Kidney epithelial cell (primary cell): ENCODE measurements around the gene DERL2. TPM values are rescaled to one million over a fixed set of nuclear protein-coding genes. Genes with fewer than 3 reads are reported as not detected.
"Not testable (repeated sequence)": the region's sequence is repeated elsewhere in the genome, so short reads cannot be mapped to it uniquely, and the experiment has no call there.

Experiments
- DNase-seq: peaks from one replicate; pipeline ENCODE4 v3.0.0-alpha.2; 2010; ENCODE audit warnings: low read depth
- H3K27me3 ChIP-seq: 2 replicates; pipeline ENCODE4 v1.6.0; 2011; ENCODE audit warnings: low read length; ENCODE audit not compliant: control insufficient read depth, insufficient read depth
- H3K36me3 ChIP-seq: 2 replicates; pipeline ENCODE4 v1.5.1; 2011; ENCODE audit warnings: low read length; ENCODE audit not compliant: control insufficient read depth, insufficient read depth
- H3K4me3 ChIP-seq: 2 replicates; pipeline ENCODE4 v1.5.1; 2011; ENCODE audit warnings: low read depth, mild to moderate bottlenecking, control low read depth, low read length
- total RNA-seq: library from RNA; depleted of rRNA; stranded (reverse); fragments of >200 nt; gene quantifications from 2 replicates; pipeline ENCODE4 v1.2.3, GENCODE V29; 2015
- TF ChIP-seq, protein P1 (sequence below): IDR thresholded peaks from 2 replicates; pipeline ENCODE4 v1.5.1; 2011; ENCODE audit warnings: mild to moderate bottlenecking, moderate library complexity, low read length, control low read depth, inconsistent platforms; ENCODE audit not compliant: insufficient read depth, poor library complexity, severe bottlenecking

Gene DERL2
- total RNA-seq, 1 donor from 2014 or later, result 45.9 TPM

DNA sequence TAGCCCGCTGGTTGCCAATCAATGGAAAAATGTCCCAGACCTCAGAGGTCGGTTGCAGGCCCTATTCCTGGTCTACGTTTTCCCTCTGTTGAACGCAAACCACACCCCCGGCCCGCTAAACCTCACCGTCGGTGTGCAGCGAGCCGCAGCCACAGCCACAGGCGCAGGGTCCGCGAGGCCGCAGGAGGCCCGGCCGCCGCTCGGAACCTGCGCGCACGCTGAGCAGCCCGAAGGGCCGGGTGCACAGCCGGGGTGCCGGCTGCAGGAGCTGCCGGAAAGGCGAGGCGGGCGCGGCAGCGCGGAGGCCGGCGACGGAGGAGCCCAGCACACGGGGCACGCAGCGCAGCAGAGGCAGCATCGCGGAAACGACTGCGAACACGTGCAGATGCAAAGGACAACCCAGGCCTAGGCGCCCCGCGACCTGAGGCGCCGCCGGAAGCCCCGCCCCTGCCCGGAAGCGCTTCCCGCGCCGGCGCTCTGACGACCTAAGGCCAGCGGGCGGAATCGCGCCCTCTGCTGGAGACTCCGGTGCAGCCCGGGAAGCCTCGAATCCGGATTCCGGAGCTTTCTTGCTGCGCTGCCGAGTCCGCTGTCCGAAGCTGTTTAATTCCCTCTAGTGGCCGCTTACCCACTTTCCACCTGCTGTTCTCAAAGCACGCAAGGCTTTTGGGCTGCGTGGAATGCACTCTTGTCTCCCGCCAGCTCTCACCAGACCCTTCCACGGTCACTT, 47.1 kb downstream of the DERL2 start, which contains the start of gene C1QBP:
Gene C1QBP, minus strand, starts transcription at position 440 of the 730 bp plus-strand sequence. Its CDS starts 82 bp downstream, at position 358.
- DNase-seq, result peak; percentile 56
- Histone ChIP-seq H3K4me3 (peak within 1 kb of the TSS; percentile 79), H3K36me3 (peaks cover 3% of the 10 kb centered on the region), H3K27me3 (no peaks in the 10 kb centered on the region)
- TF ChIP-seq, protein P1, sequence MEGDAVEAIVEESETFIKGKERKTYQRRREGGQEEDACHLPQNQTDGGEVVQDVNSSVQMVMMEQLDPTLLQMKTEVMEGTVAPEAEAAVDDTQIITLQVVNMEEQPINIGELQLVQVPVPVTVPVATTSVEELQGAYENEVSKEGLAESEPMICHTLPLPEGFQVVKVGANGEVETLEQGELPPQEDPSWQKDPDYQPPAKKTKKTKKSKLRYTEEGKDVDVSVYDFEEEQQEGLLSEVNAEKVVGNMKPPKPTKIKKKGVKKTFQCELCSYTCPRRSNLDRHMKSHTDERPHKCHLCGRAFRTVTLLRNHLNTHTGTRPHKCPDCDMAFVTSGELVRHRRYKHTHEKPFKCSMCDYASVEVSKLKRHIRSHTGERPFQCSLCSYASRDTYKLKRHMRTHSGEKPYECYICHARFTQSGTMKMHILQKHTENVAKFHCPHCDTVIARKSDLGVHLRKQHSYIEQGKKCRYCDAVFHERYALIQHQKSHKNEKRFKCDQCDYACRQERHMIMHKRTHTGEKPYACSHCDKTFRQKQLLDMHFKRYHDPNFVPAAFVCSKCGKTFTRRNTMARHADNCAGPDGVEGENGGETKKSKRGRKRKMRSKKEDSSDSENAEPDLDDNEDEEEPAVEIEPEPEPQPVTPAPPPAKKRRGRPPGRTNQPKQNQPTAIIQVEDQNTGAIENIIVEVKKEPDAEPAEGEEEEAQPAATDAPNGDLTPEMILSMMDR, result peak; percentile 94

DNA sequence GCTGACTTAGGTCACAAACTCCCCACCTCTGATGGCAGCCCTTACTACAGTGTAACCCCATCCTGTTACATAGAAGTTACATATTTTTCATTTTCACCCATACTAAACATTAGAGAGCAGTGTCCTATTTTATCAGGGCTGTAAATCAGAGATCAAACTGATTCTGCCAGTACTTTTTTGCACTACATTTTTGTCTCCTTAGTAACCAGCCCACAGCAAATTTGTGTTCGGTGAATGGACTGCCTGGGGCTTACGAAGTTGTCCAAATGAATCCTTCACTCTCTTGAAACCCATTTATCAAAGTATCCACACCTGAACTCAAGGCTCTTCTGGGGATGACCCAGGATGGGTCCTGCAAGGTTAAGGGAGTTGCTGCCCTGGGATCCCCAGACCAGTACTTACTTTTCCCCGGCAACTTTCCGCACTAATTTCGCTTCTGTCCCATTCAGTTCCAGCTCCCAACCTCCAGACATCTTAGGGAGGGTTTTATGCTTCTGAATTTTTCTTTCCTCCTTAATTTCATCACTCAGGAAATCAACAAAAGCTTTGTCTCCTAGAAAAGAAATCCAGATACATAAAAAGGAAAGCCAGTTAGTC, 48.2 kb downstream of the DERL2 start:
- H3K36me3 ChIP-seq, result peaks cover 7% of the 10 kb centered on the region
- TF ChIP-seq, protein P1, result no peak
- no peak for DNase-seq
- peak overlapping the region; percentile 79 for H3K4me3 ChIP-seq
- no peaks in the 10 kb centered on the region for H3K27me3 ChIP-seq

DNA sequence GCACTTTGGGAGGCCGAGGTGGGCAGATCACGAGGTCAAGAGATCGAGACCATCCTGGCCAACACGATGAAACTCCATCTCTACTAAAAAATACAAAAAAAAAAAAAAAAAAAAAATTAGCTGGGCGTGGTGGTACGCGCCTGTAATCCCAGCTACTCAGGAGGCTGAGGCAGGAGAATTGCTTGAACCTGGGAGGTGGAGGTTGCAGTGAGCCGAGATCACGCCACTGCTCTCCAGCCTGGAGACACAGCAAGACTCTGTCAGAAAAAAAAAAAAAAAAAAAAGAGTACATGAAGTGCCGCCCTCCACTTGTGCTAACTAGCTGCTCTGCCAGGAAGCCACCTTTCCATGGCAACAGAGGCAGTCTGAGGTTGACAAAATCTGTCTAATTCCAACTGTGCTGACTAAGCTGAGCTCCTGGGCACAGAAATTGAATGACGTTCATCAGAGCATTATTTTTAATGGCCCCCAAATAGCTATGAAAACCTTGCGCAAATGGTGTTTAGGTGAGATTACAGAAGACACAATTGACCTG, 50.1 kb downstream of the DERL2 start:
- not testable (repeated sequence) for DNase-seq, H3K4me3 ChIP-seq, H3K27me3 ChIP-seq, H3K36me3 ChIP-seq

- TF ChIP-seq, protein P1, result no peak
- Histone ChIP-seq H3K27me3 (no peaks in the 10 kb centered on the region), H3K4me3 (no peak overlapping the region), H3K36me3 (peaks cover 7% of the 10 kb centered on the region)
- no peak for DNase-seq
These were observed 51.0 kb downstream of the DERL2 start for GRCh38 chr17:5434984-5435383.

GRCh38 chr17:5431949-5432556, 53.9 kb downstream of the DERL2 start:
- H3K4me3 ChIP-seq, result no peak overlapping the region
- no peaks in the 10 kb centered on the region for H3K27me3 ChIP-seq
- DNase-seq, result no peak
- peaks cover 10% of the 10 kb centered on the region for H3K36me3 ChIP-seq
- TF ChIP-seq, protein P1, result no peak

- H3K27me3 ChIP-seq, H3K36me3 ChIP-seq, H3K4me3 ChIP-seq, DNase-seq: not testable (repeated sequence)
These were observed 54.7 kb downstream of the DERL2 start for GRCh38 chr17:5431234-5431633.
